Left lobe of liver (tissue), 2 donors: ENCODE results near the gene CLCN3. TPM values are rescaled to one million over a fixed set of nuclear protein-coding genes. Genes with fewer than 3 reads are reported as not detected.
"Not testable (repeated sequence)": the region's sequence is repeated elsewhere in the genome, so short reads cannot be mapped to it uniquely, and the experiment has no call there.

Experiments used
- ATAC-seq: fragments of 200-7000 bp; cut with Tn5 transposase; one replicate; pipeline ENCODE4 v1.9.1; 2020; ENCODE audit warnings: mild to moderate bottlenecking, moderate library complexity
- DNase-seq: peaks from one replicate; pipeline ENCODE4 v3.0.0-alpha.2; 2020; ENCODE audit warnings: low spot score
- total RNA-seq: library from RNA; stranded (reverse); gene quantifications from one replicate; pipeline ENCODE4 v1.2.1, GENCODE V29; 2021
- donor health status: DM: no; HTN: no; CAD: no; lungs with moderate emphysema.
- donor health status: DM: no; HTN: yes; CAD: no.

Gene CLCN3
- total RNA-seq, 1 donor from 2014 or later: 21.7 TPM

- no peak for ATAC-seq
- DNase-seq: no peak
Measured at GRCh38 chr4:169616846-169617245, 3.5 kb upstream of the CLCN3 start.

- ATAC-seq (no peak), DNase-seq (no peak)
Measured at GRCh38 chr4:169617306-169617705, 3.1 kb upstream of the CLCN3 start.

- no peak for DNase-seq
- ATAC-seq: no peak
Measured at GRCh38 chr4:169618286-169618685, 2.1 kb upstream of the CLCN3 start.

GRCh38 chr4:169618986-169619385 is 1.4 kb upstream of the CLCN3 start:
- DNase-seq: no peak
- ATAC-seq: no peak

- peak; percentile 69 for ATAC-seq
- peak; percentile 62 for DNase-seq
Measured at GRCh38 chr4:169619518-169619957, 840 bp upstream of the CLCN3 start.

GRCh38 chr4:169620880-169621248 is 486 bp downstream of the CLCN3 start:
- ATAC-seq: peak; percentile 13
- peak; percentile 51 for DNase-seq

- DNase-seq (no peak), ATAC-seq (no peak)
Measured at GRCh38 chr4:169621731-169622492, 1.5 kb downstream of the CLCN3 start.

- ATAC-seq: no peak
- DNase-seq: no peak
Measured at GRCh38 chr4:169622566-169622965, 2.2 kb downstream of the CLCN3 start.

- ATAC-seq, DNase-seq: not testable (repeated sequence)
Measured at GRCh38 chr4:169624012-169624411, 3.6 kb downstream of the CLCN3 start.

GRCh38 chr4:169625886-169626285 is 5.5 kb downstream of the CLCN3 start:
- ATAC-seq (no peak), DNase-seq (no peak)

- ATAC-seq (no peak), DNase-seq (no peak)
Measured at GRCh38 chr4:169626331-169627282, 6.2 kb downstream of the CLCN3 start.

GRCh38 chr4:169627307-169627706 is 6.9 kb downstream of the CLCN3 start:
- DNase-seq: no peak

GRCh38 chr4:169628579-169628978 is 8.2 kb downstream of the CLCN3 start:
- no peak for ATAC-seq
- no peak for DNase-seq

More at GRCh38 chr4:169627307-169627706, 6.9 kb downstream of the CLCN3 start:
- no peak for ATAC-seq

GRCh38 chr4:169630069-169630468 is 9.7 kb downstream of the CLCN3 start:
- no peak for ATAC-seq
- no peak for DNase-seq

- DNase-seq: no peak
- ATAC-seq: no peak
Measured at GRCh38 chr4:169632896-169633295, 12.5 kb downstream of the CLCN3 start.

- DNase-seq (no peak), ATAC-seq (no peak)
Measured at GRCh38 chr4:169634975-169635374, 14.6 kb downstream of the CLCN3 start.

- no peak for DNase-seq
- ATAC-seq: no peak
Measured at GRCh38 chr4:169640261-169640870, 20.0 kb downstream of the CLCN3 start.

GRCh38 chr4:169644802-169645201 is 24.4 kb downstream of the CLCN3 start:
- DNase-seq (no peak), ATAC-seq (no peak)

GRCh38 chr4:169645627-169646026 is 25.2 kb downstream of the CLCN3 start:
- ATAC-seq: peak; percentile 26
- DNase-seq: no peak

GRCh38 chr4:169649545-169650226 is 29.3 kb downstream of the CLCN3 start:
- DNase-seq (no peak), ATAC-seq (peak; percentile 16)
